HG03354 (cell line): ENCODE measurements around the gene C6orf120.
"Not testable (repeated sequence)": the region's sequence is repeated elsewhere in the genome, so short reads cannot be mapped to it uniquely, and the experiment has no call there.

ENCODE experiments used
- ATAC-seq: cut with Tn5 transposase; IDR thresholded peaks from one replicate; pipeline ENCODE4 v1.9.1; 2021; ENCODE audit warnings: mild to moderate bottlenecking; ENCODE audit not compliant: unreplicated experiment, poor library complexity, severe bottlenecking

The C6orf120 gene

DNA sequence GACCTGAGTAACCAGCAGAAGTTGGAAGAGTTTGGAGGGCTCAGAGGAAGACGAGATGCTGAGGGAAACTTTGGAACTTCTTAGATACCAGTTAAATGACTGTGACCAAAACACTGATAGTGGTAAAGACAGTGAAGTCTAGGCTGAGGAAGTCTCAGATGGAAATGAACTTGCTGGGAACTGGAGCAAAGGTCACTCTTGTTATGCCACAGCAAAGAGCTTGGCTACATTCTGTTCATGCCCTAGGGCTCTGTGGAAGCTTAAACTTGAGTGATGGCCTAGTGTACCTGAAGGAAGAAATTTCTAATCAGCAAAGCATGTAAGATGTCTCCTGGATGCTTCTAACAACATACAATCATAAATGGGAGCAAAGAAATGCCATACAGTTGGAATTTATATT is 24.8 kb upstream of the C6orf120 start:
- no peak for ATAC-seq

- ATAC-seq, result no peak
Measured at GRCh38 chr6:169678342-169678741, 23.6 kb upstream of the C6orf120 start.

GRCh38 chr6:169684056-169684455 is 17.9 kb upstream of the C6orf120 start:
- ATAC-seq, result no peak

GRCh38 chr6:169685860-169686259 is 16.1 kb upstream of the C6orf120 start:
- ATAC-seq, result no peak

DNA sequence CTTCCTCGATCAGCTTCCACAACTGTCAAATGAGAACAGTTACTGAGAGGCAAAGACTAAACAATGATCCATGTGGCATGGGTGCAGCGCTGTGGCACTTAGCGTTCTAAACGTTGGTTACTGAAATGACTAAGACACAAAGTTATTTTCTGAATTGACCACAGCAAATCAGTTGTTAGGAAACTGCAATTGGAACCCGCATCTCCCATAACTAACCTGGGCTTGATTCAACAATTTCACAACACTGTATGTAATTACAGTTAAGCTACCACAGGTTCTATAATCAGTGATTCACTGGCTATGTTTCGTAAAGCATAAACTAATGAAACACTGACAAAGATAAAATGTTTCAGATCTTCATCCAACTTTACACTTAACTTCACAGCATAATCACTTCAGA is 12.6 kb upstream of the C6orf120 start:
- ATAC-seq, result no peak

DNA sequence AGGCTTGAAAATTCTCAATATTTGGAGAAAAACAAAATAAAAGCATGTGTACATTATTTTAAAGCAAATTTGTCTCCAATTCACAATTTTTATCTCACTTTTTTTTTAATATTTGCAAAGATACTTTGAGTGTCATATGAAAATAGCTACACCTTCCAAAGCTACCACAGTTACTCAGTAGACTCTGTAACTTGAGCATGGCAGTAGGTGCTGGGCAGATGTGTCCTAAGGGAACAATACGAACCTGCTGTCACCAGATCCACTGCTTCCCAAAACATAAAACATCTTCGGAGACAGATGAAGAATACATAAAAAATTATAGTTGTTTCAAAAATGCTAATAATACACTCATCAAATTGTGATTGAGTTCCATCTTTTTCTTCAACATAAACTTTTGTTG is 10.7 kb upstream of the C6orf120 start:
- ATAC-seq, result no peak

GRCh38 chr6:169692516-169692915 is 9.4 kb upstream of the C6orf120 start:
- ATAC-seq, result no peak

DNA sequence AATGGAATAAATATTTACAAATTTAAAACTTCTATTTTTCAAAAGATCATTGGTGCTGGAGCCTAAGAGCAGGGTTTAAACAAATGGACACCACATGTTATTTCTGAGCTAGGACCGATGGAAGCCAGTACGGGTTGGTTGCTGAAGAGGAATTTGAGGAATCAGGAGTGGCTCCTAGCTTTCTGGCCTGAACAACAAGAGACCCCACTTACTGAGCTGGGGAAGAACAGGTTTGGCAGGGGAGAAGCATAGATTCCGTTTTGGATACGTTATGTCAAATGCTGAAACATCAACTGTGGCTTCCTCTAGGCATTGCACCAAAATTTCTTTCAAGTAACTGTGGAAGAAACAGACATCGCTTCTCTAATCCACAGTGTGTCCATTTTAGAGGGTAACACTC is 6.8 kb upstream of the C6orf120 start:
- no peak for ATAC-seq

- ATAC-seq, result not testable (repeated sequence)
Measured at GRCh38 chr6:169697115-169697514, 4.8 kb upstream of the C6orf120 start.

- ATAC-seq, result no peak
Measured at GRCh38 chr6:169700296-169700695, 1.6 kb upstream of the C6orf120 start.

- peak; percentile 22 for ATAC-seq
Measured at GRCh38 chr6:169701311-169701953, 494 bp upstream of the C6orf120 start.

GRCh38 chr6:169702840-169703246 is 917 bp downstream of the C6orf120 start:
- ATAC-seq, result peak; percentile 22

GRCh38 chr6:169707772-169708171 is 5.8 kb downstream of the C6orf120 start:
- ATAC-seq, result no peak

DNA sequence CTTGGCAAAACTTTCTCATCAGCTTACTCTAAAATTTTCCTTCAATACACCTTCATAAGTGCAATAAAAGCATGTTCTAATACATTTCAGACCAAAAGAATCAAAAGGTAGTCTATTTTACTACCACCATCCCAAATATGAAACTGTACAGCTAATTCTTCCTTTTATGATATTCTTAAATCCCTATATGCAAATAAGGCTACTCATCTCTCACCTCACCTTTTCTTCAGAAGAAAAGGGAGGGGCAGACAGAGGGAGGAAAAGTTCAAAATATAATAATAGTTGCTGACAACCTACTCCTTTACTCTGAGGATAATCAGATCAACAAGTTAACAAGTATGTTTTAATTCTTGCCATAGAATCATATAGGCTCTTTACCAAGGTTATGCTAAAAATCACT is 7.4 kb downstream of the C6orf120 start:
- ATAC-seq, result peak; percentile 61

DNA sequence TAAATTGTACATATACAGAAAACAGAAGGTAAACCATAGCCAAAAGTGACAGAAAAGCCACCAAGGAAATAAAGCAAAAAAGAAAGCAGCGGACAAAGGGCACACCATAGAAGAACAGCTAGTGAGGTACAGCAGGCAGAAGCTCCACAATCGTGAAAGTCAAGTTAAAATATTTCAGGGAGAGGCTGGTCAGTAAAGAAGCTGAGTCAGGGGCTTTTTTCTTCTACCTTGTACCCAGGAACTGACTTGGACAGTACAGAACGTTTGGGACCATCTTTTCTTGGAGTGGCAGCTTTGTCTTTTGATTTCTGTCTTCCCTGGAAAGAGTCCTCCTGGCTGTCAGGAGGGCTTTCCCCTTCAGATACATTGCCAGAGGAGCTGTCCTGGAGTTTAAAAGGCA is 8.1 kb downstream of the C6orf120 start:
- ATAC-seq, result no peak

GRCh38 chr6:169714178-169714577 is 12.3 kb downstream of the C6orf120 start:
- ATAC-seq, result no peak

DNA sequence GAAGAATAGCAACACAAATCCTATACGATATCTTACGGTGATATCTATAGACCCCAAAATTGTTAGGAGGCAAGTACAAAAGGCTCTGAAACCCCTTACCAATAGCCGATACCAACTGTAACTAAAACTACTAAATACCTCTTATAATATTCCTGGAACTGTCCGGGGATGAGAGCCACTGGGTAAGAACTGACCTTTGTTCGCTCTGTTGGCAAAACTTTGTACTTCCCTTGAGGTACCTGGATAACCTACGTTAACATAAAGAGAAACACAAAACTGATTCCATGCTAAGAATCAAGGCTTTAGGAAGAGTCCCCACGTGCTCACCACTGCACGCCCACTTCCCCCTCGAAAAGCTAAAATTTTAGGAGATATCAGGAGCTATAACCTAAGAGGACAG is 12.7 kb downstream of the C6orf120 start:
- ATAC-seq, result no peak

GRCh38 chr6:169719117-169719516 is 17.2 kb downstream of the C6orf120 start:
- no peak for ATAC-seq

GRCh38 chr6:169720207-169720855 is 18.4 kb downstream of the C6orf120 start:
- ATAC-seq, result no peak

GRCh38 chr6:169722362-169723199 is 20.7 kb downstream of the C6orf120 start:
- ATAC-seq, result peak; percentile 12
